GM12878 (cell line): ENCODE measurements around the gene WWP2. TPM values are rescaled to one million over a fixed set of nuclear protein-coding genes. Genes with fewer than 3 reads are reported as not detected.

Experiments used
- ATAC-seq: fragments of 200-7000 bp; cut with Tn5 transposase; 3 replicates; pipeline ENCODE4 v1.9.1; 2020; ENCODE audit warnings: mild to moderate bottlenecking, moderate library complexity
- BruUV-seq: library from RNA; stranded (reverse); fragments of 400-500 nt; replicated peaks from 2 replicates; lab custom pipeline; 2021; lab: Mats Ljungman, UMichigan
- CTCF ChIA-PET: fragments of 300-600 bp; sonication (Branson Sonifier 250); formaldehyde crosslinking; extraction: SDS; loops from one replicate; lab custom pipeline; 2021; ENCODE audit warnings: inconsistent platforms; lab: Yijun Ruan, JAX
- POLR2A ChIA-PET: fragments of 350-600 bp; formaldehyde crosslinking; extraction: SDS; loops from one replicate; lab custom pipeline; 2021; ENCODE audit warnings: inconsistent platforms; lab: Charles Lee
- RAD21 ChIA-PET: fragments of 300-600 bp; sonication (Branson Sonifier 250); formaldehyde crosslinking; loops from one replicate; lab custom pipeline; 2023; ENCODE audit warnings: antibody characterized with exemption; ENCODE audit not compliant: unreplicated experiment; lab: Charles Lee
- SMC1A ChIA-PET: fragments of 300-600 bp; sonication (Branson Sonifier 250); formaldehyde crosslinking; loops from one replicate; lab custom pipeline; 2023; ENCODE audit not compliant: unreplicated experiment, uncharacterized antibody; lab: Charles Lee
- DNase-seq: peaks from one replicate; pipeline ENCODE4 v3.0.0-alpha.2; 2011; ENCODE audit warnings: low read depth, low spot score
- FAIRE-seq: peaks from 3 replicates; lab custom pipeline; 2011; peaks lifted over from hg19 to GRCh38; lab: Jason Lieb, UNC
- H2AFZ ChIP-seq: 2 replicates; pipeline ENCODE4 v1.6.0; 2011; ENCODE audit warnings: low read depth, low read length, control low read depth; ENCODE audit not compliant: control insufficient read depth
- H3K27ac ChIP-seq: 2 replicates; pipeline ENCODE4 v1.5.1; 2011; ENCODE audit warnings: control low read depth; ENCODE audit not compliant: control insufficient read depth, insufficient read depth
- H3K27me3 ChIP-seq, 2 experiments: replicated peaks in 1 of 2; 2 replicates each; pipeline versions ENCODE4 v1.6.0 to v1.6.1; 2011; ENCODE audit warnings: low read length in 1 of 2; ENCODE audit not compliant: control insufficient read depth in 2 of 2, insufficient read depth in 2 of 2
- H3K36me3 ChIP-seq, 2 experiments: 2 replicates each; pipeline ENCODE4 v1.5.1; 2011; ENCODE audit warnings: low read length in 1 of 2; ENCODE audit not compliant: control insufficient read depth in 2 of 2, insufficient read depth in 2 of 2
- H3K4me1 ChIP-seq: 2 replicates; pipeline ENCODE4 v1.6.1; 2011; ENCODE audit warnings: mild to moderate bottlenecking, low read length, moderate library complexity, mixed read lengths; ENCODE audit not compliant: control insufficient read depth, insufficient read depth
- H3K4me2 ChIP-seq: 2 replicates; pipeline ENCODE4 v1.6.0; 2011; ENCODE audit warnings: control low read depth; ENCODE audit not compliant: control insufficient read depth, insufficient read depth
- H3K4me3 ChIP-seq: fragments of 200-600 bp; sonication (generic); 2 replicates; pipeline ENCODE4 v1.5.1; 2016
- H3K79me2 ChIP-seq: 2 replicates; pipeline ENCODE4 v1.6.0; 2011; ENCODE audit warnings: low read length; ENCODE audit not compliant: control insufficient read depth, insufficient read depth
- H3K9ac ChIP-seq: 2 replicates; pipeline ENCODE4 v1.8.0; 2011; ENCODE audit warnings: low read length, control low read depth, mixed read lengths; ENCODE audit not compliant: control insufficient read depth, insufficient read depth
- H3K9me3 ChIP-seq: replicated peaks from 3 replicates; pipeline ENCODE4 v1.5.1; 2011; ENCODE audit warnings: mild to moderate bottlenecking, low read length; ENCODE audit not compliant: control insufficient read depth, insufficient read depth
- H4K20me1 ChIP-seq: 2 replicates; pipeline ENCODE4 v1.6.0; 2011; ENCODE audit not compliant: control insufficient read depth, insufficient read depth
- BCL11A ChIP-seq: IDR thresholded peaks from 2 replicates; pipeline ENCODE4 v1.6.1; 2011; ENCODE audit warnings: low read depth, low read length
- BCL3 ChIP-seq: IDR thresholded peaks from 2 replicates; pipeline ENCODE4 v1.6.1; 2011; ENCODE audit warnings: borderline replicate concordance, low read depth, mild to moderate bottlenecking, moderate library complexity, low read length; ENCODE audit not compliant: insufficient read depth, poor library complexity, severe bottlenecking
- BHLHE40 ChIP-seq, 2 experiments: fragments of 450-650 bp in 1 of 2; IDR thresholded peaks; 2 replicates each; pipeline ENCODE4 v1.6.1; 2011 to 2017; ENCODE audit warnings: low read depth in 2 of 2, borderline replicate concordance in 1 of 2, improper control_type of control experiment in 1 of 2, low read length in 1 of 2, mild to moderate bottlenecking in 1 of 2
- GATAD2B ChIP-seq: fragments of 450-650 bp; conservative IDR thresholded peaks from 2 replicates; pipeline ENCODE4 v1.6.1; 2017; ENCODE audit warnings: low read depth, mild to moderate bottlenecking, moderate library complexity
- HCFC1 ChIP-seq: fragments of 150-350 bp; IDR thresholded peaks from 2 replicates; pipeline ENCODE4 v1.6.1; 2014; ENCODE audit warnings: low read length
- HDGF ChIP-seq: fragments of 450-650 bp; IDR thresholded peaks from 2 replicates; pipeline ENCODE4 v1.6.1; 2016; ENCODE audit warnings: antibody characterized with exemption
- IRF4 ChIP-seq: IDR thresholded peaks from 2 replicates; pipeline ENCODE4 v1.6.1; 2011; ENCODE audit warnings: low read depth, low read length
- JUNB ChIP-seq: IDR thresholded peaks from 2 replicates; pipeline ENCODE4 v1.6.1; 2016; ENCODE audit warnings: antibody characterized with exemption, mild to moderate bottlenecking
- KDM1A ChIP-seq: fragments of 200-600 bp; sonication (generic); IDR thresholded peaks from 2 replicates; pipeline ENCODE4 v1.6.1; 2016; ENCODE audit warnings: borderline replicate concordance
- LARP7 ChIP-seq: fragments of 450-650 bp; IDR thresholded peaks from 2 replicates; pipeline ENCODE4 v1.6.1; 2017; ENCODE audit warnings: mild to moderate bottlenecking
- NFXL1 ChIP-seq: fragments of 450-650 bp; IDR thresholded peaks from 2 replicates; pipeline ENCODE4 v1.6.1; 2017; ENCODE audit warnings: antibody characterized with exemption, mild to moderate bottlenecking, borderline replicate concordance
- NFYA ChIP-seq: IDR thresholded peaks from 2 replicates; pipeline ENCODE4 v1.6.1; 2011; ENCODE audit warnings: low read depth, mild to moderate bottlenecking, low read length, improper control_type of control experiment, borderline replicate concordance
- PML ChIP-seq: IDR thresholded peaks from 2 replicates; pipeline ENCODE4 v1.6.1; 2012; ENCODE audit warnings: low read length, inconsistent platforms
- RELA ChIP-seq: fragments of 450-650 bp; IDR thresholded peaks from 2 replicates; pipeline ENCODE4 v1.8.0; 2014; ENCODE audit warnings: borderline replicate concordance; ENCODE audit not compliant: partially characterized antibody
- SIN3A ChIP-seq: IDR thresholded peaks from 2 replicates; pipeline ENCODE4 v1.6.1; 2012; ENCODE audit warnings: low read depth, low read length, improper control_type of control experiment
- STAT3 ChIP-seq: IDR thresholded peaks from 2 replicates; pipeline ENCODE4 v1.6.1; 2011; ENCODE audit warnings: low read depth, low read length, improper control_type of control experiment
- ZNF384 ChIP-seq: IDR thresholded peaks from 2 replicates; pipeline ENCODE4 v1.6.1; 2012; ENCODE audit warnings: low read depth, mild to moderate bottlenecking, low read length, improper control_type of control experiment, borderline replicate concordance
- WGBS: methylation state at CpG from one replicate; pipeline ENCODE4 v1.1.6; 2016; ENCODE audit warnings: low lambda C conversion rate; ENCODE audit not compliant: insufficient replicate concordance, insufficient coverage; ENCODE audit errors: missing lambda C conversion rate; 5-methylcytosine and 5-hydroxymethylcytosine counted together
- in situ Hi-C: fragments of 300-500 bp; cut with MboI; formaldehyde crosslinking; loops from 9 replicates; pipeline ENCODE4 v1.14.3; 2018; ENCODE audit warnings: mixed read lengths
- intact Hi-C: fragments of 100-400 bp; cut with micrococcal nuclease; formaldehyde crosslinking; loops from one replicate; pipeline ENCODE4 v1.14.2; 2022; ENCODE audit not compliant: unreplicated experiment
- polyA plus RNA-seq, 11 experiments: library from polyadenylated mRNA; depleted of rRNA in 4 of 11; unstranded in 6 of 11; stranded (reverse) in 5 of 11; fragments of >200 nt; fragmentation: Nextera tagmentation in 4 of 11; fragmentation: Illumina TruSeq in 1 of 11; extraction: Ambion mirVana in 4 of 11; extraction: Trizol in 1 of 11; gene quantifications; 1 replicate in 1 of 11; 2 replicates in 10 of 11; pipeline versions ENCODE4 v1.2.1 to v1.2.3, GENCODE V29; 2011 to 2016; ENCODE audit warnings: inconsistent platforms in 2 of 11, missing spikeins in 2 of 11, low read depth in 1 of 11
- total RNA-seq, 4 experiments: library from RNA; depleted of rRNA in 3 of 4; stranded (reverse); fragments of >200 nt in 3 of 4; fragmentation: Illumina TruSeq in 1 of 4; extraction: Trizol in 1 of 4; gene quantifications; 2 replicates each; pipeline versions ENCODE4 v1.2.1 to v1.2.3, GENCODE V29; 2013 to 2021
- TF ChIP-seq, protein P1 (sequence below): IDR thresholded peaks from 2 replicates; pipeline ENCODE4 v1.6.1; 2011; ENCODE audit warnings: mild to moderate bottlenecking, low read depth, low read length, moderate library complexity; ENCODE audit not compliant: insufficient replicate concordance
- TF ChIP-seq, protein P2 (sequence below): fragments of 450-650 bp; IDR thresholded peaks from 2 replicates; pipeline ENCODE4 v1.6.1; 2014; ENCODE audit warnings: mild to moderate bottlenecking

WWP2 gene
- total and polyA plus RNA-seq, 10 of the 15 experiments (the other 5 are each of a cell fraction or from before 2014, with no cell fraction given) = 2.8 to 47.0 (median 23.8) TPM

- no peak for TF ChIP-seq HDGF
- TF ChIP-seq ZNF384 = no peak
- no peak for TF ChIP-seq RELA
- TF ChIP-seq NFYA = no peak
- TF ChIP-seq BCL11A = no peak
- TF ChIP-seq BCL3 = no peak
- no peak for TF ChIP-seq STAT3
- TF ChIP-seq, all 136 proteins: peak for 0
These were observed 119.0 kb downstream of the WWP2 start (continued) for GRCh38 chr16:69881141-69881540.

- ChIA-PET CTCF (interaction anchor here (0.9 to 1.4 kb wide), 3 partner anchors 15 to 18 kb away, joined by 3 read pairs; no protein-coding TSS in a partner anchor), SMC1A (no interaction called here), RAD21 (no interaction called here), POLR2A (interaction anchor here (0.5 kb wide), 1 partner anchor 507 kb away, joined by 4 read pairs; no protein-coding TSS in a partner anchor)
- Histone ChIP-seq H3K27ac (no peak overlapping the region), H3K27me3 (no peaks in the 10 kb centered on the region), H3K36me3 (no peaks in the 10 kb centered on the region; a peak in 2 of 4 replicates), H2AFZ (no peak overlapping the region), H3K79me2 (no peaks in the 10 kb centered on the region), H3K9ac (no peak overlapping the region), H4K20me1 (no peaks in the 10 kb centered on the region), H3K4me3 (no peak overlapping the region)
- DNase-seq = no peak
- 97% methylated on average over 5 of the region's 5 CpGs for WGBS
- BruUV-seq = no TSS peak
- intact Hi-C loops (no loop called here), in situ Hi-C loops (no loop called here)
- TF ChIP-seq IRF4 (no peak), NFXL1 (no peak), PML (no peak), LARP7 (no peak), KDM1A (no peak), HCFC1 (no peak), BHLHE40 (IDR thresholded peaks at IDR 0.05; ENCODE audit: borderline replicate concordance in 1 of 2, low read depth in 2 of 2, low read length in 1 of 2) (no peak), GATAD2B (no peak), JUNB (no peak), SIN3A (no peak)
- TF ChIP-seq, protein P1, sequence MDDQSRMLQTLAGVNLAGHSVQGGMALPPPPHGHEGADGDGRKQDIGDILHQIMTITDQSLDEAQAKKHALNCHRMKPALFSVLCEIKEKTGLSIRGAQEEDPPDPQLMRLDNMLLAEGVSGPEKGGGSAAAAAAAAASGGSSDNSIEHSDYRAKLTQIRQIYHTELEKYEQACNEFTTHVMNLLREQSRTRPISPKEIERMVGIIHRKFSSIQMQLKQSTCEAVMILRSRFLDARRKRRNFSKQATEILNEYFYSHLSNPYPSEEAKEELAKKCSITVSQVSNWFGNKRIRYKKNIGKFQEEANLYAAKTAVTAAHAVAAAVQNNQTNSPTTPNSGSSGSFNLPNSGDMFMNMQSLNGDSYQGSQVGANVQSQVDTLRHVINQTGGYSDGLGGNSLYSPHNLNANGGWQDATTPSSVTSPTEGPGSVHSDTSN = no peak
- TF ChIP-seq, protein P2, sequence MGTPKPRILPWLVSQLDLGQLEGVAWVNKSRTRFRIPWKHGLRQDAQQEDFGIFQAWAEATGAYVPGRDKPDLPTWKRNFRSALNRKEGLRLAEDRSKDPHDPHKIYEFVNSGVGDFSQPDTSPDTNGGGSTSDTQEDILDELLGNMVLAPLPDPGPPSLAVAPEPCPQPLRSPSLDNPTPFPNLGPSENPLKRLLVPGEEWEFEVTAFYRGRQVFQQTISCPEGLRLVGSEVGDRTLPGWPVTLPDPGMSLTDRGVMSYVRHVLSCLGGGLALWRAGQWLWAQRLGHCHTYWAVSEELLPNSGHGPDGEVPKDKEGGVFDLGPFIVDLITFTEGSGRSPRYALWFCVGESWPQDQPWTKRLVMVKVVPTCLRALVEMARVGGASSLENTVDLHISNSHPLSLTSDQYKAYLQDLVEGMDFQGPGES = no peak
- TF ChIP-seq, all 136 proteins: peak for 0
- no peaks in the 10 kb centered on the region for H3K4me1 ChIP-seq
- H3K9me3 ChIP-seq = no peaks in the 10 kb centered on the region; the same call in 2 of the 3 replicates
- no peak overlapping the region for H3K4me2 ChIP-seq
- ATAC-seq (no peak), FAIRE-seq (no peak)
These were observed 121.6 kb downstream of the WWP2 start for GRCh38 chr16:69883744-69884143.
